DMS 273 (cell line): ENCODE data around the gene ATP6V0A1.
"Not testable (repeated sequence)": the region's sequence is repeated elsewhere in the genome, so short reads cannot be mapped to it uniquely, and the experiment has no call there.

Experiments used
- DNase-seq: peaks from one replicate; lab custom pipeline; 2025; ENCODE audit not compliant: unreplicated experiment; lab: John Stamatoyannopoulos, UW

ATP6V0A1 gene

GRCh38 chr17:42458497-42459255 is at the start of gene ATP6V0A1:
ATP6V0A1 (plus strand) TSS chr17:42458878; CDS start chr17:42460895, 2,017 bp downstream.
- peak; percentile 96 for DNase-seq

DNA sequence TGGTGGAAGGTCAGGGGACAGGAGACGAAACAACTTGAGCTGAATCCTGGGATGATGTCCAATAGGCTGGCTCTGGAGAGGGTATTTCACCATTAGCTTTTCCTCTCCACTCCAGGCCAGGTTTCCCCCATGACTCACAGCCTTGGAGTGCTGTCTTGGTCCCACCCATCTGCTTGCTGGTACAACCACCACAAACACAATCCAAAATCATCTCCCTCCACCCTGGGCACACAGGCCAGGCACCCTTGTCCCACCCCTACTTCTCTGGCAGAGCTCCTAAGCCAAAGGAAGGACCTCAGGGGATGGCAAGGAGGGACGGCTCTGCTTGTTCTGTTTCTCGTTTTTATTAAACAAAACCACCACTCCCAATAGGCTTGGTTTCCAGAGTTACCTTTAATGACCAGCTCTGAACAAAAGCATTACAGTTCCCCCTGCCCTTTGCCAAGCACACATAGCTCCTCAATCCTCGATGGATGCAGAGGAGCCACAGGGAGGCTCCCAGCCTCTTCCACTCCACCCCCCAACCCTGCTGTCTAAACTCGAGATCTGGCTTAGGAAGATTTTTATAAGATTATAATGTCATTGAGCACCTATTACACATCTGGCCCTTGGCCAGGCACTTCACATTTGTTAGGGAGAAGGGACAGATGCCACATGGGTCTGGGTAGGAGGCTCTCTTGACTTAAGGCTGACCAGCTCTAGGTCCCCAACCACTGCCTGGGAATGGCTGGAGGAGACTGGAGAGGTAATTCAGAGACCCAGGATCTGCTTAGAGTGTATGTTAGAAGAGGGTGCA is 49.0 kb upstream of the ATP6V0A1 start:
- peak; percentile 44 for DNase-seq

- DNase-seq, result no peak
Measured at GRCh38 chr17:42410319-42410685, 48.4 kb upstream of the ATP6V0A1 start.

DNA sequence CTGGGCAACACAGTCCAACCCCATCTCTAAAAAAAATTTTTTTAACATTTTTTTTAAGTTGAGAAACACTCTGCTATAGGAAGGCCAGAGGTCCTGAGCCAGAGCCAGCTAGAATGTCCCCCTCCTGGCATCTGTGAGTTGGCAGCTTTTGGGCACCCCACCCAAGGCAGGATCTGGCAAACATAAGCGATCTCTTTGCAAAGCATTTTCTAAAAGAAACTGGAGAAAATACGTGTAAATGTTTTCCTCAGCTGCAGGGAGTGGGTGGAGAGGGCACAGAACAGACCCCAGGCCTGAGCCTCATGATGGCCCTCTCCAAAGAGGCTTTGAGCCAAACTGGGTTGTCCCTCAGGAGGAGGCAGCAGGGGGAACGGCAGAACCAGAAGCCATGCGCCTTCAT is 47.3 kb upstream of the ATP6V0A1 start:
- DNase-seq, result no peak

DNA sequence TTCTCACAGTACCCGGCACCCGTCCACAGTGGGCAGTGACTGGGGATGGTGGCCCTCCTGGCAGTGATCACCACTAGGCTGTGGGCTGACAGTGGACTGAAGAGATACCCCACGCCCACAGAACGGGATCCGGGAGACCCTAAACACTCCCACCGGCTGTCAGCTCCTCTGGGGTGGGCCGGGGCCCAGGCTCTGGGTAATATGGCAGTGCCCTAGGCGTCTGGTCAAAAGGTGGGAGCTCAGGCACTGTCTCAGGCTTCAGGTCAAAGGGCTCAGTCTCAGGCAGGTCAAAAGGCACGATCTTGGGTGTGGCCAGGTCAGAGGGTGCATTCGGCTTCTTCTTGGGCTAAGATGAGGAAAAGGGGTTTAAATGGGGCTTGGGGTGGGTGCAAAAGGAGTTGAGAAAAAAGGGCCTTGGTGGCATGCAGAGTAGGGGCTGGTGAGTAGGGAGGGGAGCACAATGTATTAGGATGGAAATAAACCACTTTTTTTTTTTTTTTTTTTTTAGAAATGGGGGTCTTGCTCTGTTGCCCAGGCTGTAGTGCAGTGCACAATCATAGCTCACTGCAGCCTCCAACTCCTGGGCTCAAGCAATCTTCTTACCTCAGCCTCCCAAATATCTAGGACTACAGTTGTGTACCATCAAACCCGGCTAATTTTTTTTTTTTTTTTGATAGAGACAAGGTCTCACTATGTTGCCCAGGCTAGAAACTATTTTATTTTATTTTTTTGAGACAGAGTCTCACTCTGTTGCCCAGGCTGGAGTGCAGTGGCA is 46.6 kb upstream of the ATP6V0A1 start:
- no peak for DNase-seq

DNA sequence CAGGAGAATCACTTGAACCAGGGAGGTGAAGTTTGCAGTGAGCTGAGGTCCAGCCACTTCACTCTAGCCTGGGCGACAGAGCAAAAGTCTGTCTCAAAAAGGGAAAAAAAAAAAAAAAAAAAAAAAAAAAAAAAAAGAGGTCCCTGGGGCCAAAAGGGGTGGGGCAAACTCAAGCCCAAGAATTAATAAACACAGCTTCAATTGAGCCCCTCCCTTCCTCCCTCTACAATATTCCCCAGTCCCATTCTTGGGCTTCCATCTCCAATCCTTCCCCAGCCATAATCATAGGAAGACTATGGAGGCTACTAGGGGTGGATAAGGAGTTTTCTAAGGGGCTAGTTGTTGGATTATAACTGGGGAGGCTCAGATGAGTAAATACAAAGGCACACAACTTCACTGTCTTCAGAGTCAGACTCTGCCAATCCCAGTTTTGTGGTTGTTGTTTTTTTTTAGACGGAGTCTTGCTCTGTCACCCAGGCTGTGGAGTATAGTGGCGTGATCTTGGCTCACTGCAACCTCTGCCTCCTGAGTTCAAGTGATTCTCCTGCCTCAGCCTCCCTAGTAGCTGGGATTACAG is 45.1 kb upstream of the ATP6V0A1 start:
- DNase-seq, result no peak

DNA sequence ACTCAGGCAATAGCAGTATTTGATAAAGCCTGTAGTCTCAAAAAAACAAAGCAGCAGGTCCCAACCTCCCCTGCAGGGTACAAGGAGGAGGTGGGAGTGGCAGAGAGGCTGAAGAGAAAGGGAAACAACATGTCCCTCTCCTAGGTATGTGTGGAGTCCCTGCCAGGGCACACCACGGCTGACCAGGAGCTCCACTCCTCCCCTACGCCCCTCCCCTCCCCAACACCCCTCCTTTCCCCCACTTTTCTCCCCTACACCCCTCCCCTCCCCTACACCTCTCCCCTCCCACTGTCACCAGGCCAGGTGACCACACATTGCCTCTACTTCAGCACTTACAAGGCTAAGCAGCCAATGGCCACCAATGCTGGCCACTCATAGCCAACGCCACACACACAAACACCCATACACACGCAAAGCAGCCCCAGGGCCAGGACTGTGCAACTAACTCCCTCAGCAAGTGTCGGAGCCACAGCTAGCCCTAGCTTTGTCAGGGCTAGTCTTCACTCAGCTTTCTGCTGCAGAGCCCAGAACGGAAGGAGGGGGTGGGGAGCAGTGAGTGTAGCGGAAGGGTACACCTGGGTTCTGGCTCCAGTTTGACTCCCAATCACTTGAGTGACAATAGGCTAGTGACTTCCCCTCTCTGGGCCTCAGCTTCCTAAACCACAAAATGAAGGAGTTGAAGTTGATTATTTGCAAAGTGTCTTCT is 43.8 kb upstream of the ATP6V0A1 start:
- no peak for DNase-seq

GRCh38 chr17:42417981-42418380 is 40.7 kb upstream of the ATP6V0A1 start:
- not testable (repeated sequence) for DNase-seq

DNA sequence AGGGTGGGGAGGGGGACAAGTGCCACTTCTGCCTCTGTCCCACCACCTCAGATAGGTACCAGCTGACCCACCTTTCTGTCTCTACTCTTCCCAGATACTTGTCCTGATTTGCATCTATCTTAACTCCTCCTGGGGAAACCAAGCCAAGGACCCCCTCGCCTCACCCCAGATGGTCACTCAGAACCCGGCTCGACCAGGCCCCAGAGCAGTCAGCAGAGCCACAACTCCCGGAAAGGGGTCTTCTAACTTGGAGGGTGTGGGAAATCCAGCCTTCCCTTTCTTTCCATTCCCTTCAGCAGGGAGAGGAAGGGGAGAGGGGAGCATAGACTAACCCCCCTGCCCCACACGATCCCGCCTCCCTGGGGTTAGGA is 37.6 kb upstream of the ATP6V0A1 start:
- no peak for DNase-seq

GRCh38 chr17:42421507-42422338 is 37.0 kb upstream of the ATP6V0A1 start:
- no peak for DNase-seq

- peak; percentile 68 for DNase-seq
Measured at GRCh38 chr17:42422412-42422957, 36.2 kb upstream of the ATP6V0A1 start.

GRCh38 chr17:42422958-42423712 is 35.5 kb upstream of the ATP6V0A1 start, which contains the start of gene CAVIN1:
CAVIN1 (minus strand) TSS chr17:42423256; CDS start chr17:42423097, 159 bp downstream.
- DNase-seq, result peak; percentile 97

DNA sequence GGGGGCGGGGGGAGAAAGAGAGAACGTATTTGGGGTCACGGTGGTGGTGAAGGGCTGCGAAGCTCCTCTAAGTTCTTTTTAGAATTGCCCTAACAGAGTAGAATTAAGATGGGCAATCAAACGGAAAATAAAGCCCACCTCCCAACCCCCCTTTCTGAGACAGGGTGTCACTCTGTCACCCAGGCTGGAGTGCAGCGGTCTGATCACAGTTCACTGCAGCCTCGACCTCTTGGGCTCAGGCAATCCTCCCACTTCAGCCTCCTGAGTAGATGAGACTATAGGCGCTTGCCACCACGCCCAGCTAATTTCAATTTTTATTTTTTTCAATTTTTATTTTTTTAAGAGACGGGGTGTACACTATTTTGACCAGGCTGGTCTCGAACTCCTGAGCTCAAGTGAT is 34.9 kb upstream of the ATP6V0A1 start:
- no peak for DNase-seq

DNA sequence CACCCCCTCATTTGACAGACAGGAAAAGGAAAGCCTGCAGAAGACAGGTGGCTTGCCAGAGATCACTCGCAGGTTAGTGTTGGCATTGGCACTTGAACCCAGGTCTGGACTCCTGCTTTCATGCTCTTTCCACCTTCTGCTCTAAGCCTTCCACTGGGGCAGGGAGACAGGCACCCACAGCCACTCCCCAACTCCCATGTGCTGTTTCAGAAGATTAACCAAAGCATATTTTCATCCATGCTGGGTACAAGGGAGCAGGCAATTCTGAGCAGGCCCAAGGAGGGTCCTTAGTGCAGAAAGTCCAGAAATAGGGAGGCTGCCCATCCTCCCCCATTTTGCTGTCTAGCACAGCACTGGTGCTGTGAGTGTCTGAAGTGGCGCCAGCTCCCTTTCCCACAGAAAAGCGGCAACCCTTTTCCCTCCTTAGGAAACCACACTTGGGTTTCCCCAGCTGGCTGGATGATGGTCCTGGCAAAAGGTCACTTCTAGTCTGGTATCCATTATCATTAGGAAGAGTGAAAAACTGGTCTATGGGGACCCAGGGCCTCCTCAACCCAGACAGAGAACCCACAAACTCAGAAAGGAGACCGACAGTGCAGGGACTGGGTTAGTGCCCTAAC is 33.6 kb upstream of the ATP6V0A1 start:
- no peak for DNase-seq

DNA sequence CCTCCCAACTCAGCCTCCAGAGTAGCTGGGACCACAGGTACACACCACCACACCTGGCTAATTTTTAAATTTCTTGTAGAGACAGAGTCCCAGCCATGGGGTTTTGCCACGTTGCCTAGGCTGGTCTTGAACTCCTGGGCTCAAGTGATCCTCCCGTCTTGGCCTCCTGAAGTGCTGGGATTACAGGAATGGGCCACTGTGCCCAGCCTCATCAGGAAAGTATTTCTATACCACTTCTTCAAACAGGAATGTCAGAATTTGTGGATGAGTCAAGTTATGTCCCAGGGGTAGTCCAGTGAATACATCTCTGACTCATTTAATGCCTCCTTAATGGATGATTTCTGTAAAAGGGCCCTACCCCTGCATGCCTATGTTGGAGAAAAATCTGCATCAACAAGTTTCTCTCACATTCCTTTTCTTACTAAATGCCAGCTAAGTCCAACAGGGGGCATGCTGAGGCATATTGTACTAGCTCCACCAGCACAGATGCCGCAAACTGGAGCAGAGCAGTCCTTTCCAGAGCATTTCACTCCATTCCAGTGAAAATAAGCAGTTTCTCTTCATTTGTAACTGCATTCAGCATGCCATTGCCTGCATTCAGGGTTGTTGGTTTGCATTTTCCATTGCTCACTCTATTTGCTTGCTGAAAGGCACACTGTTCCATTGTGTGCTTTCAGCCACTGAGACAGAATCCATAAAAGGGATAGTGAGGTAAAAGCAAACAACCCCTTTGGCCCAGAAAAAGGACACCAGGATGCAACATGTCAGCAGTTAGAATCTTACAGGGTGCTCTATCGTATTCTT is 30.3 kb upstream of the ATP6V0A1 start:
- peak; percentile 82 for DNase-seq

- DNase-seq, result no peak
Measured at GRCh38 chr17:42429726-42430447, 28.8 kb upstream of the ATP6V0A1 start.

DNA sequence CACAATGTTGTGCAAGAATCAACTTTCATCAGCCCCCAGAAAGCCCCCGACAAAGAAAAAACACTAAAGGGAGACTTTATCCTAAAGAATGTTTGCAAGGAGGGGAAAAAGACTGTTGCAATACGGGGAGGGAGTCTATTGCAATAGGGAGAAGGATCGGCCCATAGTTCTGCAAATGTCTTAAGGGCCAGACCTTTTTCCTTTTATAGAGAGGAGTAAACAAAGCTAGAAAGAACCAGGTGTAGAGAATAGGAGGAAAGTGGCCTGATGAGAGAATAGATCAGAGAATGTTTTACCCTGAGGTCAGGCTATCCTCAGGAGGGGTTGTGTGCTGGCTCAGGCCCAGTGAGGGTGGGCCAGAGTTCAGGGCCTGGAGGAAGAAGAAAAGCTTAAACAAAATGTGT is 26.9 kb upstream of the ATP6V0A1 start:
- DNase-seq, result no peak
